ENCODE results near the gene GSK3B. TPM values are rescaled to one million over a fixed set of nuclear protein-coding genes. Genes with fewer than 3 reads are reported as not detected.
A peak's percentile ranks its signal among the peaks of the same experiment; 100 is the strongest.

The GSK3B gene
- total RNA-seq, 1 donor from 2014 or later, result 88.6 TPM

DNA sequence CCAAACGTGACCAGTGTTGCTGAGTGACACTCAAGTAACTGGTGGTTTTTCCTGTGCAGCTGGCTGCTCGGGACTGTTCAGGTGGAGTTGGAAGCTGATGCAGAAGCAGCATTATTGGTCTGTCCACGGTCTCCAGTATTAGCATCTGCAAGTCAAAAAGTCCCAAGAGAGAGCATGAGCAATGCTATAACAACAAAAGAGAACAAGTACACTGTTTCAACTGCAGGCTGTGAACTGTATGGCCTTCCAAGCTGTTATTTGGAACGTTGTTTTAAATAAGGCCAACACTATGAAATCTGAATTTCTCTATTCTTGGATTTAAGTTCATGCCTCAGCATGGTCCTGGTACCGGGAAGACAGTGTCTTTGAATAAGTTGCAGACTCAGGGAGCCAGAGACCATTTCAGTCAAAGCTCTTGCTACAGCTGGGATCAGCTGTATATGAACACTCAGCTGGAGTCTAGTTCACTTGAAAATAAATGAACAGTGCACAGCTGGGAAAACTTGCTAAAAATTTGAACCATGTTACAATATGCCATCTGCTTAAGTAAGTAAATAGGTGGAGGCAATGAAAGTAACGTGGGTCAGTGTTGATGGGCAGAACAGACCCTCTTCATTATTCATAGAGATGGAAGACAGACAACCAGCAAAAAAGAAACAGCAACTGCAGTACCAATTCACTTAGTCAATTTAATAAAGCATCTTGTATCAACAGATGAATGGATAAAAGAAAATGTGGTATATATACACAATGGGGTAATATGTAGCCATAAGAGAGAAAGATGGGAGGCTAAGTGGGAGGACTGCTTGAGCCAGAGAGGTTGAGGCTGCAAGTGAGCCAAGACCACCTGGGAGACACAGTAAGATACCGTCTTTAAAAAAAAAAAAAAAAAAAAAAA is 267.3 kb downstream of the GSK3B start:
- Mint-ChIP-seq H3K27ac (no peak overlapping the region), H3K36me3 (peaks cover 14% of the 10 kb centered on the region), H3K4me3 (no peak overlapping the region), H3K4me1 (peaks cover 42% of the 10 kb centered on the region), H3K9me3 (no peaks in the 10 kb centered on the region), H3K27me3 (ENCODE audit: insufficient read depth, low read depth) (no peaks in the 10 kb centered on the region)
- Histone ChIP-seq H3K4me2 (no peak overlapping the region), H3K9me3 (ENCODE audit: low read depth) (no peaks in the 10 kb centered on the region), H3K27me3 (no peaks in the 10 kb centered on the region), H3K79me2 (ENCODE audit: low read depth) (no peaks in the 10 kb centered on the region), H2AFZ (replicated peaks) (no peak overlapping the region), H3K4me3 (no peak overlapping the region), H3K4me1 (peaks cover 23% of the 10 kb centered on the region), H3K36me3 (no peaks in the 10 kb centered on the region), H3K27ac (no peak overlapping the region), H4K20me1 (ENCODE audit: low read depth) (peaks cover 25% of the 10 kb centered on the region), H3K9ac (no peak overlapping the region), H3F3A (ENCODE audit: low read depth) (peaks cover 16% of the 10 kb centered on the region)
- no peak for DNase-seq (ENCODE audit: low spot score)
- TF ChIP-seq EZH2 (IDR thresholded peaks at IDR 0.05), result no peak
- TF ChIP-seq EZH2phosphoT487 (IDR thresholded peaks at IDR 0.05), result no peak
- TF ChIP-seq, protein P1, sequence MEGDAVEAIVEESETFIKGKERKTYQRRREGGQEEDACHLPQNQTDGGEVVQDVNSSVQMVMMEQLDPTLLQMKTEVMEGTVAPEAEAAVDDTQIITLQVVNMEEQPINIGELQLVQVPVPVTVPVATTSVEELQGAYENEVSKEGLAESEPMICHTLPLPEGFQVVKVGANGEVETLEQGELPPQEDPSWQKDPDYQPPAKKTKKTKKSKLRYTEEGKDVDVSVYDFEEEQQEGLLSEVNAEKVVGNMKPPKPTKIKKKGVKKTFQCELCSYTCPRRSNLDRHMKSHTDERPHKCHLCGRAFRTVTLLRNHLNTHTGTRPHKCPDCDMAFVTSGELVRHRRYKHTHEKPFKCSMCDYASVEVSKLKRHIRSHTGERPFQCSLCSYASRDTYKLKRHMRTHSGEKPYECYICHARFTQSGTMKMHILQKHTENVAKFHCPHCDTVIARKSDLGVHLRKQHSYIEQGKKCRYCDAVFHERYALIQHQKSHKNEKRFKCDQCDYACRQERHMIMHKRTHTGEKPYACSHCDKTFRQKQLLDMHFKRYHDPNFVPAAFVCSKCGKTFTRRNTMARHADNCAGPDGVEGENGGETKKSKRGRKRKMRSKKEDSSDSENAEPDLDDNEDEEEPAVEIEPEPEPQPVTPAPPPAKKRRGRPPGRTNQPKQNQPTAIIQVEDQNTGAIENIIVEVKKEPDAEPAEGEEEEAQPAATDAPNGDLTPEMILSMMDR (IDR thresholded peaks at IDR 0.05), result no peak

DNA sequence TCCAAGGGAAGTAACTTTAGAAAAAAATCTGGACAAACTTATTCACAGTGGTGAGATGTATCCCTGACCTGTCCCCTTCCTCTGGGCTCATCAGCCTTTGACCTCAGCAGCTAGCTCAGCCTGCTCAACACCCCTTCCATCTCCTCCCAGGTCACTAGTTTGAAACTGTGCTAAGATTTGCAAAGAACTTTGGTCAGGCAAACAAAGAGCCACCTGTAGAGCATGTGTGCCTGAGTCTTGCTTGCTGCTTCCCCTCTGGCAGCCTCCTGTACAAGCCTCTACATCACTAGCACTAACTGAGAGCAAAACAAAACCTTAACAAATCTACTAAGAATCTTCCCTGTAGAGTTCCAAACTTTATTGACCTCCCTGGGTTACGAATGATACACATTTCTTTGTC is 268.4 kb downstream of the GSK3B start:
- H3K27ac ChIP-seq, result peak overlapping the region; percentile 25

DNA sequence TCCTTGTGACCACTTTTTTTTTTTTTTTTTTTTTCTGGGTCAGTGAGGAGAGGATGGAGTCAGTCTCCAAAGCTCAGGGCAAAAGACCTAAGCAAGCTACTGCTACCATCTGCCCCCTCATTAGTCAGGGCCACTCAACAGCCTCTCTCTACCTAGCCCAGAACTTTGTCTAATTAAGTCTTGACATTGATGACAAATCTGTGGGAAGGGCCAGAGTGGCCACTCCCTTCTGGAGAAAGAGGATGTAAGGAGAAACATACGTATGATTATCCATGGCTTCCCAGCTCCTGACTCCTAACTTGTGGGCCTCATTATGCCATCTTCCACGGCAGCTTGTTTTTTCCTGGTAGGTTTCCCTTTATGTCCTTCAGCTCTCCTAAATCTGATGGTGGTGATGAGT is 274.4 kb downstream of the GSK3B start:
- Histone ChIP-seq H3K9ac (no peak overlapping the region), H3K4me3 (no peak overlapping the region), H3K36me3 (no peaks in the 10 kb centered on the region), H3K4me2 (no peak overlapping the region), H3K9me3 (ENCODE audit: low read depth) (no peaks in the 10 kb centered on the region), H2AFZ (replicated peaks) (no peak overlapping the region), H3K79me2 (ENCODE audit: low read depth) (no peaks in the 10 kb centered on the region), H3K27me3 (no peaks in the 10 kb centered on the region), H3K27ac (no peak overlapping the region), H3F3A (ENCODE audit: low read depth) (peaks cover 19% of the 10 kb centered on the region), H4K20me1 (ENCODE audit: low read depth) (no peaks in the 10 kb centered on the region), H3K4me1 (peaks cover 7% of the 10 kb centered on the region)
- no peaks in the 10 kb centered on the region for H3K9me3 Mint-ChIP-seq
- TF ChIP-seq, protein P1 (IDR thresholded peaks at IDR 0.05), result no peak
- TF ChIP-seq EZH2phosphoT487 (IDR thresholded peaks at IDR 0.05), result no peak
- TF ChIP-seq EZH2 (IDR thresholded peaks at IDR 0.05), result no peak
- no peak overlapping the region for H3K27ac Mint-ChIP-seq
- H3K4me1 Mint-ChIP-seq, result peaks cover 36% of the 10 kb centered on the region
- H3K27me3 Mint-ChIP-seq (ENCODE audit: insufficient read depth, low read depth), result peaks cover 2% of the 10 kb centered on the region
- DNase-seq (ENCODE audit: low spot score), result no peak
- H3K36me3 Mint-ChIP-seq, result peaks cover 3% of the 10 kb centered on the region
- no peak overlapping the region for H3K4me3 Mint-ChIP-seq

More for the DNA sequence above, 268.4 kb downstream of the GSK3B start:
- H3K9me3 Mint-ChIP-seq, result no peaks in the 10 kb centered on the region
- Histone ChIP-seq H3K4me2 (peak overlapping the region; percentile 44), H3K36me3 (no peaks in the 10 kb centered on the region), H3K4me3 (no peak overlapping the region), H3K9ac (no peak overlapping the region), H3F3A (ENCODE audit: low read depth) (peaks cover 24% of the 10 kb centered on the region), H3K9me3 (ENCODE audit: low read depth) (no peaks in the 10 kb centered on the region), H2AFZ (replicated peaks) (no peak overlapping the region), H3K79me2 (ENCODE audit: low read depth) (no peaks in the 10 kb centered on the region), H4K20me1 (ENCODE audit: low read depth) (peaks cover 13% of the 10 kb centered on the region), H3K27me3 (no peaks in the 10 kb centered on the region), H3K4me1 (peaks cover 23% of the 10 kb centered on the region)
- H3K4me1 Mint-ChIP-seq, result peaks cover 43% of the 10 kb centered on the region
- peaks cover 14% of the 10 kb centered on the region for H3K36me3 Mint-ChIP-seq
- H3K27me3 Mint-ChIP-seq (ENCODE audit: insufficient read depth, low read depth), result no peaks in the 10 kb centered on the region
- no peak for DNase-seq (ENCODE audit: low spot score)
- peak overlapping the region; percentile 48 for H3K27ac Mint-ChIP-seq
- TF ChIP-seq EZH2phosphoT487 (IDR thresholded peaks at IDR 0.05), result no peak
- TF ChIP-seq EZH2 (IDR thresholded peaks at IDR 0.05), result no peak
- TF ChIP-seq, protein P1 (IDR thresholded peaks at IDR 0.05), result no peak
- H3K4me3 Mint-ChIP-seq, result no peak overlapping the region

All from neural progenitor cell (in vitro differentiated cells).